ENCODE measurements around the gene SLC9A9. TPM values are rescaled to one million over a fixed set of nuclear protein-coding genes. Genes with fewer than 3 reads are reported as not detected.

SLC9A9 gene
- total RNA-seq (10 to 100 TPM; 12.2 TPM), total RNA-seq (0.25 to 38.0 (median 10.3) reads per million in 172 experiments)
- 17.4 TPM for polyA plus RNA-seq (2013, experiment 1 of 2)
- 19.8 TPM for polyA plus RNA-seq (2013, experiment 2 of 2)

DNA sequence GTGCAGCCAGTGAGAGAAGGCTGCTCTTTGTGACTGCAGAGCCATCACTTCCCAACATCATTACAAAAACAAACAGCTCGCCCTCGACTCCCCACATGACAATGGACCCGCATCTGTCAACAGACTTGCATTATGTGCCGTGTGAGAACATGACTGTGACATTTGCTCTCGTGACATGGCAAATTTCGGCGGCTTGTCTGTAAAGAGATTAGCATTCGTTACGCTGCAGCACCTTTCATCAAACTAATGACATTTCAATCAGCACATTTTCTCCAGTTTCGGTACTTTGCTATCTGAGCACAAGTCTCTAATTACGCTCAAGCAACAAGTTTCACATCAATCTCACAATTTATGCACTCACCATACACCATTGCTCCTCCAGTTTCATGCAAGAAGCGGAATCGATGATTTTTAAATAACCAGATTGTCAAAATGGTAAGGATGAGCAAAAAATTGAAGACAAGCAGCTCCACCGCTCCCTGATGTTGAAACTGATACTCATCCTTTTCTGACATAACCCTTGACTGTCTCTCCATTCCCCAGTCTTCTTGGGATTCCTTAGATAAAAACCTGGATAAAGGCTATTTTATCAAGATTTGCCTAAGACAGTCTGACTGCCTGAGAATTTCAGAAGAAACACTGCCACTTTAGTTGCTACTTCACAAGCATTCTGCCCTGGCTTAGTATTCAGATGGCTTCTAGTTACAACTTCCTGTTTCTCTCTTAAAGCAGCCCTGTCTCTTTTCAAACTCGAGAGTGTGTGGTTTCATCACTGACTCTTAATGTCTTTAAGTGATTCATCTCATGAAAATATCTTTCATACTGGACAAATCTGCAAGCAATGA, at the start of gene SLC9A9:
TSS of gene SLC9A9 (minus strand) at position 682 of the 845 bp plus-strand sequence. CDS start at position 536, 146 bp downstream.
- Histone ChIP-seq H3K9me3 (ENCODE audit: control insufficient read depth in 1 of 2, insufficient read depth in 1 of 2, low read length in 2 of 2) (no peaks in the 10 kb centered on the region), H3K27ac (ENCODE audit: low read depth in 1 of 2, low read length in 2 of 2) (peak within 1 kb of the TSS; percentile 6 to 65), H3K36me3 (ENCODE audit: insufficient read depth, low read length) (no peaks in the 10 kb centered on the region), H3K4me1 (ENCODE audit: insufficient read depth, low read length) (peaks cover 10% of the 10 kb centered on the region), H3K27me3 (ENCODE audit: control insufficient read depth in 1 of 2, insufficient read depth in 2 of 2, low read length in 2 of 2) (no peaks in the 10 kb centered on the region), H3K4me3 (ENCODE audit: low read length) (peak within 1 kb of the TSS; percentile 71)
- Mint-ChIP-seq H3K4me3 (peak within 1 kb of the TSS; percentile 99), H3K36me3 (ENCODE audit: low read depth) (peaks cover 10% of the 10 kb centered on the region), H3K27ac (peak within 1 kb of the TSS; percentile 91), H3K27me3 (no peaks in the 10 kb centered on the region), H3K4me1 (ENCODE audit: low read depth) (peaks cover 71% of the 10 kb centered on the region), H3K9me3 (no peaks in the 10 kb centered on the region)
- POLR2A ChIA-PET: interaction anchor here (1.1 to 5.8 kb wide), 2 partner anchors 95 to 124 kb away, joined by 3 to 45 read pairs; partner anchors contain the start of gene DIPK2A
- CTCF ChIA-PET: no interaction called here
- peak in 12 of 14 experiments; percentile 1 to 68 (median 15) for DNase-seq
- intact Hi-C loops (cut with DNase I, micrococcal nuclease): loop anchor here in 1 of 2 experiments (1.0 to 5.0 kb wide), 3 partner anchors 23 to 124 kb away; partner anchors contain the start of gene DIPK2A
- TF ChIP-seq, protein P1, sequence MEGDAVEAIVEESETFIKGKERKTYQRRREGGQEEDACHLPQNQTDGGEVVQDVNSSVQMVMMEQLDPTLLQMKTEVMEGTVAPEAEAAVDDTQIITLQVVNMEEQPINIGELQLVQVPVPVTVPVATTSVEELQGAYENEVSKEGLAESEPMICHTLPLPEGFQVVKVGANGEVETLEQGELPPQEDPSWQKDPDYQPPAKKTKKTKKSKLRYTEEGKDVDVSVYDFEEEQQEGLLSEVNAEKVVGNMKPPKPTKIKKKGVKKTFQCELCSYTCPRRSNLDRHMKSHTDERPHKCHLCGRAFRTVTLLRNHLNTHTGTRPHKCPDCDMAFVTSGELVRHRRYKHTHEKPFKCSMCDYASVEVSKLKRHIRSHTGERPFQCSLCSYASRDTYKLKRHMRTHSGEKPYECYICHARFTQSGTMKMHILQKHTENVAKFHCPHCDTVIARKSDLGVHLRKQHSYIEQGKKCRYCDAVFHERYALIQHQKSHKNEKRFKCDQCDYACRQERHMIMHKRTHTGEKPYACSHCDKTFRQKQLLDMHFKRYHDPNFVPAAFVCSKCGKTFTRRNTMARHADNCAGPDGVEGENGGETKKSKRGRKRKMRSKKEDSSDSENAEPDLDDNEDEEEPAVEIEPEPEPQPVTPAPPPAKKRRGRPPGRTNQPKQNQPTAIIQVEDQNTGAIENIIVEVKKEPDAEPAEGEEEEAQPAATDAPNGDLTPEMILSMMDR (IDR thresholded peaks at IDR 0.05): no peak
- peak; percentile 84 for ATAC-seq (ENCODE audit: poor library complexity)

DNA sequence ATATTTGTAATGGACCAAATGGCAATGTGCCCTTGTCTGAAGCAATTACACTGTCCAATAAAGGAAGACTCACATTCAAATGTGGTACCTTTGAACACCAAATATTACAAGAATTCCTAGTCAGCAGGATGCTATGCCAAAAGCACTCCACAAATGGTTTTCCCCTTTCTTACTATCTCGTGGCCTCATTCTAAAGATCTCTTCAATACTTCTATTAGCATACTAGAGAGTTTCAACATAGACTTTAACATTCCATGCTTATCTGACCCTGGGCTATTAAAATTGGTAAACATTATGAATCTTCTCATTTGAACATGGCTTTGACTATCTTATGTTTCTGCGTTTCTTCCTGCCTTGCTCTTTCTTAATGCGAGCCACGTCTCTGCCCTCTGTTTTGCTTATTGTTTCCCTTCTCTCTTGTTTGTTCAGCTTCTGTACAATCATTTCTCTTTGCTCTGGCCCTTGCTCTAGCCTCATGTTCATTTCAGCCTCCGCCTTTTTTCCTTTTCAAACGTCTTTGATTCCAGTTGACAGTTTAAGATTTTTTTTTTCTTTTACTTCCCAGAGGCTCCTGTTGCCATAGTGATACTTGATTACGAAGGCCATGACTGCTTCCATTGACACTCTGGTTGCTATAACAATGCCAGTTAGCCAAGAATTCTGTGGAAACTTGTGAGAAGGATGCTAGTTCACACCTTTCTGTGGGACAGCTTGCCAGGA, 49.5 kb upstream of the SLC9A9 start:
- no peaks in the 10 kb centered on the region for H3K36me3 Mint-ChIP-seq (ENCODE audit: low read depth)
- TF ChIP-seq, protein P1 (IDR thresholded peaks at IDR 0.05): no peak
- no peaks in the 10 kb centered on the region for H3K9me3 ChIP-seq (ENCODE audit: control insufficient read depth in 1 of 2, insufficient read depth in 1 of 2, low read length in 2 of 2)
- intact Hi-C loops (cut with DNase I, micrococcal nuclease): no loop called here
- H3K4me3 ChIP-seq (ENCODE audit: low read length): no peak overlapping the region
- no peaks in the 10 kb centered on the region for H3K27me3 ChIP-seq (ENCODE audit: control insufficient read depth in 1 of 2, insufficient read depth in 2 of 2, low read length in 2 of 2)
- CTCF ChIA-PET: no interaction called here
- DNase-seq: no peak
- no peak overlapping the region for H3K4me3 Mint-ChIP-seq
- POLR2A ChIA-PET: no interaction called here
- peaks cover 8% of the 10 kb centered on the region for H3K27me3 Mint-ChIP-seq
- H3K4me1 ChIP-seq (ENCODE audit: insufficient read depth, low read length): no peaks in the 10 kb centered on the region
- H3K27ac Mint-ChIP-seq: no peak overlapping the region
- H3K36me3 ChIP-seq (ENCODE audit: insufficient read depth, low read length): no peaks in the 10 kb centered on the region
- ATAC-seq (ENCODE audit: poor library complexity): no peak
- no peaks in the 10 kb centered on the region for H3K4me1 Mint-ChIP-seq (ENCODE audit: low read depth)
- H3K27ac ChIP-seq (ENCODE audit: low read depth in 1 of 2, low read length in 2 of 2): no peak overlapping the region
- H3K9me3 Mint-ChIP-seq: no peaks in the 10 kb centered on the region

DNA sequence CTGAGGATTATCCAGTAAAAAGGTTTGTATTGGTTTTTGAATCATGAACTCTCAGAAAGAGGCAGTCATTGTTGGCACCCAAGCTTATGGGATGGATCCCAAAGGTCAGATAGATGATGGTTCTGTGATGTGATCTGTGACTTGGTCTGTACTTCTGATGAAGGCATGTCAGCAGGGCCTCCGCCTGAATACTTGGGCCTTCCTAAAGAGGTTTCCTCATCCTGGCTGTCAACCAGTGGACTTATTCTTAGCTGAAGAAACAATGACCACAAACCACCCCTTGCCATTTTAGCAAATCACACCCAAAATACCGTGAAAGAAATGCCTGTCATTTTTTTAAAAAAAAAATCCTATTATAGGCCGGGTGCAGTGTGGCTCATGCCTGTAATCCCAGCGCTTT, 48.2 kb upstream of the SLC9A9 start:
- Mint-ChIP-seq H3K27me3 (peaks cover 19% of the 10 kb centered on the region), H3K9me3 (no peaks in the 10 kb centered on the region), H3K36me3 (ENCODE audit: low read depth) (no peaks in the 10 kb centered on the region), H3K27ac (no peak overlapping the region), H3K4me3 (no peak overlapping the region), H3K4me1 (ENCODE audit: low read depth) (no peaks in the 10 kb centered on the region)
- Histone ChIP-seq H3K4me3 (ENCODE audit: low read length) (no peak overlapping the region), H3K36me3 (ENCODE audit: insufficient read depth, low read length) (no peaks in the 10 kb centered on the region), H3K27me3 (ENCODE audit: control insufficient read depth in 1 of 2, insufficient read depth in 2 of 2, low read length in 2 of 2) (peaks cover 0 to 1% of the 10 kb centered on the region in 2 experiments), H3K4me1 (ENCODE audit: insufficient read depth, low read length) (no peaks in the 10 kb centered on the region), H3K27ac (ENCODE audit: low read depth in 1 of 2, low read length in 2 of 2) (no peak overlapping the region), H3K9me3 (ENCODE audit: control insufficient read depth in 1 of 2, insufficient read depth in 1 of 2, low read length in 2 of 2) (no peaks in the 10 kb centered on the region)
- ATAC-seq (ENCODE audit: poor library complexity) (no peak), DNase-seq (no peak)
- ChIA-PET POLR2A (no interaction called here), CTCF (interaction anchor here (1.0 kb wide), 1 partner anchor 14 kb away, joined by 4 read pairs; no protein-coding TSS in a partner anchor)
- intact Hi-C loops (cut with DNase I, micrococcal nuclease): no loop called here
- TF ChIP-seq, protein P1 (IDR thresholded peaks at IDR 0.05): no peak

Data from CD4-positive, alpha-beta T cell (primary cell).